GM18517 (cell line): ENCODE results near the gene PODXL2.

ENCODE experiments used
- ATAC-seq: cut with Tn5 transposase; IDR thresholded peaks from one replicate; pipeline ENCODE4 v1.9.1; 2021; ENCODE audit warnings: mild to moderate bottlenecking, moderate library complexity; ENCODE audit not compliant: unreplicated experiment

PODXL2 gene

DNA sequence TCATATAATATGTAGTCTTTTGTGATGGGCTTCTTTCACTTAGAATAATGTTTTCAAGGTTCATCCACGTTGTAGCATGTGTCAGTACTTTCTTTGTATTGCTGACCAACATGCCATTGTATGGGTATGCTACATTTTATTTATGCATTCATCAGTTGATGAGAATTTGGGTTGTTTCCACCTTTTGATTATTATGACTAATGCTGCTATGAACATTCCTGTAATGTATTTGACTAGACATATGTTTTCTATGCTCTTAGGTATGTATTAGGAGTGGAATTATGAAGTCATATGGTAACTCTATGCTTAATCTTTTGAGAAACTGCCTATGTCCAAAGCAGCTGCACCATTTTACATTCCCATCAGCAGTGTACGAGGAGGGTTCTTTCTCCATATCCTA lies 3.2 kb upstream of the PODXL2 start:
- ATAC-seq: no peak

DNA sequence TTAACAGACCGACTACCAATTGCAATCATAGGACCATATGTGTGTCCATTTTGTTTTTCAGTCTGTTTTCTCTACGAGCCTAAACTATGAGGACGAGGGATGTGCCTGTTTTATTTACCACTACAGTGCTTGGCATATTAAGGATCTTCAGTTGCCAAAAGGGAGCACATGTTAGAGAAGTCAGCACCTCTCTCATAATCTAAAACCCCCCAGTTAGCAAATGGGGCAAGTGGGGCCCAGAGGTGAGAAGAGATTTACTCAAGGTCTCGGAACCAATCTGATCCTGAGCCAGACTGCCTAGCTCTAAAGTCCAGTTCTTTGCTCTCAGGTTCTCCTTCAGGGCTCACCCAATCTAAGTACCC lies 578 bp upstream of the PODXL2 start:
- no peak for ATAC-seq

DNA sequence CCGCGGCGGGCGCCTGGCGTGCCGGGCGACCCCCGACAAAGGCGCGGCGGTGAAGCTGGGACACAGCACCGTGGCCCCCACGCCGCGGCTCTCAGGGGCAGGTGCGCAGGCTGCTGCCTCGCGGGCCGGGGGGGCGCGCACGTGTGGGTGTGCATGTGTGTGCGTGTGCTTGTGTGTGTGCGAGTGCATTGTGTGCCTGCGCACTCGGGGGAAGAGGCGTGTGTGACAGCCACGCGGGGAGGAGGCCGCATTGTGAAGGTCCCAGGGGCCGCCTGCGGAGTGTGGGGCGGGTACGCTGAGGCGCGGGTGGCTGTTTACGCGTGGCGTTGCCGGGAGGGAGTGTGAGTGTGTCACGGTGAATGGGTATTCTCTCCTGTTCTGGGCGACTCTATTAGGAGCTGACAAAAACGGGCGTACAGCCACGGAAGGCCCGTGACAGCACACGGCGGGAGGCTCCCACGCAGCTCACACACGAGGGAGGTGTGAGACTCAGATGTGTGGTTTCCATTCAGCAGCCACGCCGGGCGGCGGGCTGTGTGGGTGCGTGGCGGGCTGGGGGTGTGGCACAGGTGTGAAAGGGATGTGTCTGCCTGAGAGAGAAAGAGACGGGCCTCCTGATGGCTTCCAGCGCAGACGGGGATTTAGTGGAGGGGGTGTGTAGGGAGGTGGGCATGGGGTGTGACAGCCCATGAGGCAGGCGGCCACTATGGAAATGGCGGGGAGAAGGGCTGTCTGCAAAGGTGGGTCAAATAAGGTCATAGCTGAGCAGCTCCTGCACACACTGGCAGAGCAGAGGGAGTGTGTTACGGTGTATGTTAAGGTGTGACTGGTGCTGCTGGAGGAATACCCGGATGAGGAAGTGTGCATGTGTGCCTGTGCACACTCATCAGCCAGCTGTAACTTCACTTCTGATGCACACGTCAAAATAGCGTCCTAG lies 750 bp downstream of the PODXL2 start:
- no peak for ATAC-seq

DNA sequence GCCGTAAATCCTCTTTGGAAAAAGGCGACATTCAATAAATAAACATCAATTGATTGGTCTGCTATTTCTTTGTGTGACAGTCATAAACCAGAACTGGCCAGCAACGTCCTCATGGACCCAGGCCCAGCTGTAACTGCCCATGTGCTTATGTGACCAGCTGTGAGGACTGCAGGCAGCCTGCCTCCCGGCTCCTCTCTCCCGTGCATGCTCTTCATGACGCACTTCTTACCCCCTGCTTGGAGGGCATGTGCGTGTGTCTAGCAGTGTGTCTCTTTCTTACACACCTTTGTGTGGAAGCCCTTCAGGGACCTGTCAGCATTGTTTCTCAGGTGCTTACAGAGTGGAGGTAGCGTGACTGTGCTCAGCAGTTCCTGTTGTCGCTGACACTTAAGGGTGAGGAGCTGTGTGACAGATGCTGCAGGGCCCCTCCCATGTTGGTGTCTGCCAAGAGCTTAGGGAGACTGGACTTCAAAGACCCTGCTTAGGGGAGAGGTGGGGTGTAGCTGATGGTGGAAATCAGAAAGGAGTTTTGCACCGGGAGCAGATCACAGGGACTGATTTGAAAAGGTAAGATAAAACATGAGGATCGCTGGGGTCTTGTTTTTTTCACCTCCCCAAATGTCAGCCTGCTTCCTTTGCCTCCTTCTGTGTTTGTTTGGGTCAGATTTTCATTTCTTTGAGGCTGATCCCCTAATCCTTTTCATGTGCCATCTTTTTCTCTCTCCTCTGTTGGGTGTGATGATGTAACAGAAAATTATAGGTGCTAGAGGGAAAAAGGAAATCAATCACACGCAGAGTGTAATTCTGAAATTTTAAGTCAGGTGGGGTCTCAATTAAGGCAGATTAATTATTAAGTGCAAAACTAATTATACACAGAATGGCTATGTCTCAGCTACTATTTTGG lies 2.1 kb downstream of the PODXL2 start:
- no peak for ATAC-seq

DNA sequence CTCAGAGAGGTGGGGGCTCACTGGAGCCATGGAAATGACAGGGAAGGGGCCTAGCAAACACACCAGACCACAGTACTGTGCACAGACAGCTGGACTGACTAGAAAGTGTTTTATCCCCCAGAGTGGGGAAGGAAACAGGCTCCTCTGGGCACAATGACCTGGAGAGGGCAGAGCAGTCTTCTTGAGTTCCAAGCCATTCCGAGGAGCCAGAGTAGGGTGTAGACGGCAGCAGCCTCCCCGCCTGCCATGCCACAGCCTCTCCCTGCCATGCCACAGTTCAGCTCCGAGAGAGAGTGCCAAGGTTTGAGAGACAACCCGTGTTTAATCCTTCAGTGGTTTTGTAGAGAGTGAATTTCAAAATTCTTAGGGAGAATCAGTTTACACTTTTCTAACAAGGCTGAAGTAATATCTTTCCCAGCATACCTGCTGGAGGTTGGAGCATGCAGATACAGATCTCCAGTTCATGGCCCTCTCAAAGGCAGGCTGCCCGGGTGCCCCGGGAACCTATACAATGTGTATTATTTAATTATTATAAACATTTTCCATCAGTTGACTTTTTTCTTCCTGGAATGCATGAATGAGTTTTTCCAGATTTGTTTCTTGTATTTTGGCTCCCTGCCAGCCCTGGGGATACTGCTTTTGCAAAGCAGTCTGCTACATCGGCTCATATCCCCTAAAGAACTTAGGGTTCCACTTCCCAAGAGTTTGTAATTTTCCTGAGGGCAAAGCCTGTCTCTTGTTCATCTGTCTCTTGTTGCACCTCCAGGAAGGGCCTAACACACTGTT lies 3.2 kb downstream of the PODXL2 start:
- ATAC-seq: no peak

DNA sequence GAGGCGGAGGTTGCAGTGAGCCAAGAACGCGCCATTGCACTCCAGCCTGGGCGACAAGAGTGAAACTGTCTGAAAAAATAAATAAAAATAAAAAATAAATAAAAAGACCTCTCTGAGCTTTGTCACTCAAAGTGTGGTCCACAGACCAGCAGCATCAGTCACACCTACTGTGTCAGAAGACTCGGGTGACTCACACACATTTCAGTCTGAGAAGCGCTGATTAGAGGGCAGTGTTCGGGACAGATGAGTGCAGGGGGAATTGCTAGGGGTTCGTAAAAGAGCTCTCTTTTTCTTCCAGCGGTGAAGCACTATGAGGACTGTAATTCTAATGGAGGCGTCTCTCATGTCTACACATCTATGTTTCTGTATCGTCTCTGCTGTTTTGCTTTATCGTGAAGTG lies 5.7 kb downstream of the PODXL2 start:
- ATAC-seq: no peak

DNA sequence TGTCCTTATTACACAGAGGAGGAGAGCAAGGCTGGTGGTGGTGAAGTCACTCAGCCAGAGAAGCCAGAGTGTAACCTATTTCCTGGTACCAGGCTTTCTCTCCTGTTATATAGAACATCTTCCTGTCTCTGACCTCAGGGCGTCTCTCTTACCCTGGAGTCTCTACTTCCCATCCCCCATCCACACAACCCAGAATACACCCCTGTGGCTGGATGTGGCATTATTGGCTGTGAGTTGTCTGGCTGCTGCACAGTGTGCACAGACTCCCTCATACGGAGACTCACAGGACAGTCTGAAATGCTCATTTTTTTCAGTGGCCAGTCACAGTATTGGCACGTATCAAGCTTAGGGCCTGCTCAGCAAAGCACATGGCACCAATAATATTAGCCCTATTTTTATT lies 8.6 kb downstream of the PODXL2 start:
- ATAC-seq: no peak

DNA sequence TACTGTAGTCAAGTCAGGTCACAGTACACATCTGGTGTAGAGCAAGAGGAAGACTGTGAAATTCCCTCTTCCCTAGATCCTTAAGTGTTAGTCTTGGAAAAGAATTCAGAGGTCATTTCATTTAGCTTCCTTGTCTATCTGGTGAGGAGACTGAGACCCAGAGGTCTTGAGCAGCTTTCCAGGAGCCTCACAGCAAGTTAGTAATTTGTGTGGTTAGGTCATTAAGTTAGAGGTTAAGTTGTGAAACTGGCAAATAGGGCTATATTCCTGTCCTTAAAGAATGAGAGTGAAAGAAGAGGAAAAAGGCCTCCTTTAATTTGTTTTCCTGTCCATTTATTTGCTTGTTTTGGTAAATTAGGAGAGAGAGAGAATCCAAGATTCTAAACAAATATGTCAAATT lies 9.0 kb downstream of the PODXL2 start:
- ATAC-seq: no peak

DNA sequence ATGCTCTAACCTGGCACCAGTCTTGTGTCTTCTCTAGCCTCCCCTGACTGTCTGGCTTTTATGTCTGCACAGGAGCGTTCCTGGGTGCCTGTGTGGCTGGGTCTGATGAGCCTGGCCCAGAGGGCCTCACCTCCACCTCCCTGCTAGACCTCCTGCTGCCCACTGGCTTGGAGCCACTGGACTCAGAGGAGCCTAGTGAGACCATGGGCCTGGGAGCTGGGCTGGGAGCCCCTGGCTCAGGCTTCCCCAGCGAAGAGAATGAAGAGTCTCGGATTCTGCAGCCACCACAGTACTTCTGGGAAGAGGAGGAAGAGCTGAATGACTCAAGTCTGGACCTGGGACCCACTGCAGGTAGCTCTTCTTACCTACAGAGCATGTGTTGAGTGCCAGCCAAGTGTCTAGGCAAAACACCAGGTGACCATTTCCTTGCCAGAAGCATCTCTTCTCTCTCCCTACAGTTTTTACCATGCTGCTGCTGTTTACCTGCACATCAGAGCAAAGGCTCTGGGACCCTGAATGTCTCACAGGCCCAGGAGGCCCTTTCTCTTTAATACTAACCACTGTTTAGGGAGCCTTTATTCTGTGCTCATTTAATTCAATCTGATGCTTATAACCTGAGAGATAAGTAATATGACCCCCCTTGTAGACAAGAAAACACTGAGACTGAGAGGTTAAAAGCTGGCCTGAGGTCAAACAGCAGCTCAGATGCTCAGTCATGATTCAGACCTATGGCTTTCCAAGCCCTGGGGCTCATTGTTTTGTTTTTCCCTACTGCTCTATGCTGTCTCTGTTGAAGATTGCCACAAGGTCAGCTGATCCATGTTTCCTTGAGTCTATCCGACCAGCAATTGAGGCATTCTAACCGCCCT lies 10.4 kb downstream of the PODXL2 start:
- ATAC-seq: no peak

DNA sequence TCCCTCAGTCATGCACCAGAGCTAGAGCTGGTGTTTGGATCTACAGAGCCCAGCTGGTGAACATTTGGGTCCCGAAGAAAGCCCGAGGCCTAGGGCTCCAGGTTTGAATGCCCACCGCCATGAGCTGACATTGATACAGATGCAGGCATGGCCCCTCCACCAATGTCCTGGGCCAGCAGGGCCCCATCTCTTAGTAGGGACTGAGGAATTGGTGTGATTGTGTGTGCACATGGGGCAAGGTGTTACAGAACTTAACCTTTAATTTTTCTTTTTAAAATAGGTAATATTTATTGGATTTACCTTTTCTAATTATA lies 11.0 kb downstream of the PODXL2 start:
- no peak for ATAC-seq

DNA sequence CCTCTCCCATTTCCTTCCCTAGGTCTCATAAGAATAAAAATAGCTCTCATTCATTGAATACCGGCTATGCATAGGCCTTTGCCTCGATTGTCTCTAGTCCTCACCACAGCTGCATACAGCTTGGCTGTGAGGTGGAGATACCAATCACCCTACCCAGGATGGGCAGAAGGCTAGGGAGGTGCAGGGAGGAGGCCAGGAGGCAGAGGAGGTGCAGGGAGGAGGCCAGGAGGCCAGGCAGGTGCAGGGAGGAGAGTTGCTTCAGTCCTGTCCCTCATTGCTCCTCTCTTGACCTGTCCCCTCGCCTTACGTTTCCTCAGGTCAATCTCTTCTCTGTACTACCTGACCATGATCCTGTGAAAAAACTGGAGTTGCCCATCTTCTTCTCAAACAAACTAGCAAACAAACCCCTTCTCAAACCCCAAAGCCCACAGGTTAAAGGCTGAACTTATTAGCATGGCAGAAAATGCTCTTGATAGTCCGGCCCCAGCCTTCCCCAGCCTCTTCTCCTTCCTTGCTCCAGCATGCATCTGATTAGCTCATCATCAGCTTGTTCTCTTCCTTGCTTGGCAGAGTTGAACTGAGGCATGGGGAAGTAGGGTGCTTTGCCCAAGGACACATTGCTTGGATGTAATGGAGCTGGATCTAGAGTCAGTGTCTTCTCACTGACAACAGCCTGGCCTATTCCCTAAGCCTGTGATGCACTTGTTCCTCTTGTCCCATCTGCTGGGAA lies 15.8 kb downstream of the PODXL2 start:
- no peak for ATAC-seq

DNA sequence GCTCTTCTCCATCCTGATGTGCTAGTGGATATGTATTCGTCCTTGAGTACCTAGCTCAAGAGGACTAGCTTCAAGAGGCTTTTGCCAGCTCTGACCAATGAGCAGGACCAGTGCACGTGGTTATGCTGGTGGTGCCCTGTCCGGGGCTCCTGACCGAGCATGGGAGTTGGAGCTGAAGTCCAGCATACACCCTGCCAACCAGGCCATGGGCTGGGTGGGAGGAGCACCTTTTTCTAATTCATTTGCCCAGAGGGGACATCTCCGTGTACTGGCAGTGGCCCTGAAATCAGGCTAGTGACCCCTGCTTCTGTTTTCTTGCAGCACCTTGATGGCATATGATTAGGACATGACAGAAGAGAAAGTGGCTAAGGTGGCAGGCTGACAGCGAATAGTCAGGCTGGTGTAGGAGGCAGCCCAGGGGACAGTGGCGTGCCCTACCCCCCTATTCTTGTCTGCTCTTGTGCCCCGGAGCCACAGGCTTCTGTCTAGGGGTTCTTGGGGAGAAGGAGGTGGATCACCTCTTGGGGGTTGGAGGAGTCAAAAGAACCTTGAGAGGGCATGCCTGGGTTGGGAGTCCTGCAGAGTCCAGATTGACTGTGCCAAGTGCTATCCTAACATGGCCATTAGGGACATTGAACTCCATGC lies 16.5 kb downstream of the PODXL2 start:
- no peak for ATAC-seq

DNA sequence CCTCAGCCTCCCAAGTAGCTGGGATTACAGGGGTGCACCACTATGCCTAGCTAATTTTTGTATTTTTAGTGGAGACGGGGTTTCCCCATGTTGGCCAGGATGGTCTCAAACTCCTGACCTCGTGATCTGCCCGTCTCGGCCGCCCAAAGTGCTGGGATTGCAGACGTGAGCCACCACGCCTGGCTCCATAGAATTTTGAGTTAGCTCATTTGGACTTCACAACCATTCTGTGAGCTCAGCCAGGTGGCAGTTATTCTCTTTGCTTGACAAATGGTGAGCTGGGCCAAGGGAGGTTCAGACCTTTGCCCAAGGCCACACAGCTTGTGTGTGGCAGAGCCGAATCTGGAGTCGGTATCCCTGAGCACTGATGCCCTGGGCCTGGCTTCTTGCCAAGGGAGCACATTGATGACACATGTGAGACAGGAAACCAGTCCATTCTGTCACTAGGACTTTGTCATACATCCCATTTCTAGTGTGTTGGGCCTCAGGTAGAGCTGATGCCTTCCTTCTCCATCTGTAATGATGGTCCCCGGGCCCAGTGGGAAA lies 17.6 kb downstream of the PODXL2 start:
- ATAC-seq: no peak

DNA sequence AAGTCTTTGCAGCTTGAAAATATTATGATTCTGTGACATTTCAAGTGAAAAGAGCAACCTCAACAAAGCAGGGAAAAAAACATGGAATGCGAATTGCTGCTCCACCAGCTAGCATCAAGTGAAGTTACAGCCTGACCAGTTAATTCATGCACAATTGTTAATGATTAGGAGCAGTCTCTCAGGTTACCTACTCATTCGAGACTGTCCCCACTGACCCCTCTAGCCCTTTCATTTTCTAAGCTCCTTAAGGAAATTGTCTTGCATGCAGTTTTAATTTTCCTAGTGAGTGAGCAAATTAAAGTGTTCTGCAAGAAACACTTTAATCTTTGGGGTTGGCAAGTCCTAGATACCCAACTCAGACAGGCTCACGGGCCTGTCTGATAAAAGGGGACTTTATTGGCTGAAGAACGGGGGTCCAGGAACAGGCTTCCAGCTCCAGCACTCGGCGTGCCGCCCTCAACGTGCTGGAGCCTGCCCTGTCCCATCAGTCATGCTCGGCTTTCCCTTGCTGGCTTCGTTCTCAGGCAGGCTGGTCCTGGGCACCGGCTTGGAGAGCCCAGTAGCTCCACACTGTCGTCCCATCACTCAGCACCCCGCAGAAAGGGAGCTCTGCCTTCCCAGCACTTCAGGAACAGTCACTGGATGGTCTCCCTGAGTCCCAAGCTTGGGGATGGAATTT lies 18.3 kb downstream of the PODXL2 start:
- no peak for ATAC-seq

DNA sequence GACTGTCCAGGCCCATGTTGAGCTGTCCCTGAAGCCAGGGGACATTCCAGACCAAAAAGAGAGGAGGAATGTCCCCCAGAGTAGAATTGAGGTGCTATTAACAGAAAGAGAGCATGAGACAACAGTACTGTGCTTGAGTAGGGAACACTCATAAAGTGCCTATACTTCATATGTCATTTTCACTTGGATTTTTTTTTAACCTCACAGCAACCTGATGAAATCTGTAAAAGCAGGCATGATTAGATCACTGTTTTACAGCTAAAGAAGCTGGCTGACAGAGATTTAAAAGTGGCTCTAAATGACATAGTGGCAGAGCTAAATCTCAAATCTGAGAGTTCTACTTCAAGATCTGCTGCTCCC lies 18.8 kb downstream of the PODXL2 start:
- ATAC-seq: no peak

DNA sequence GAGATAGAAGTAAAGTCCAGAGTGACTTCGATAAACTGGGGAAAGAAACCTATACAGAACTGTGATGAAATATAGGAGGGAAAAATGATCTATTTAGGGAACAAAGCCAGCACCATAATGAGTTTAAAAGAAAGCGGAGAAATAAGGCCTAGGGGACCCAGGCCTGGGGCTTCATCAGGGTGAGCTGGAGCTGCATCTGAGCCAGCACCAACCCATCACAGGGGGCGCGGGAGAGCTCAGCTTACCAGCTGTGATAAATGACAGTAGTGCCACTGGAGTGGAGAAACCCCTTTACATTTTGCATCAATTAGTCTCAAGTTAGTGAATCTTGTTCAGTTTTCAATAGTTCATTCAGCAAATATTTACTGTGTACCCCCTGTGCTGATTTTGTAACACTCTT lies 21.3 kb downstream of the PODXL2 start:
- no peak for ATAC-seq

DNA sequence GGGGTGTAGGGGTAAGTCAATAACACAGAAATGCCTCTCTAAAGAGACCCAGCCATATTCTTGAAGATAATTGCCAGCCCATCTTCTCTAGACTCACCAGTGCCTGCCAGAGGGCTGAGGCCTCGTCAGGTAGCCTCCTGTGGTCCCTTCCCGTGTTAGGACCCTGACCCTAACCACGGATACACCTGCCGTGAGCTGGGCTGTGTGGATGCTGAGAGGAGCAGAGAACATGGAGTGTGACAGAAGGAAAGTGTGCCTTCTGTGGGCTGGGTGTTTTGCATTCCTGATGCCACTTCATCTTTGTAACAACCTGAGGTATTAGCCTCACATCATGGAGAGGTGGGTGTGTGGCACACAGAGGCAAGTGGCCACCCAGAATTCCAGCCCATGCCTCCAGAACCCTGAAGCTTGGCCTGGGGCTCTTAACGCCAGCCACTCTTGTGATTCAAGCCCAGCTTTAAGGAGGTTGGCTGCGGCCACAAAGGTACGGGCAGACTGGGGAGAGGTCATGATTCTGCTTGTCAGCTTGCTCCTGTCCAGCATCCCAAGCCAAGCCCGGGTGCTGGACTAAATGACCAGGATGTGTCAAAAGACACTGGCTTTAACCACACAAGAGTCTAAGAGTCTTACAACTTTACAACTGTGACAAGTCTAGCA lies 22.7 kb downstream of the PODXL2 start:
- no peak for ATAC-seq
